Measurements from ENCODE around the gene NOD1. TPM values are rescaled to one million over a fixed set of nuclear protein-coding genes. Genes with fewer than 3 reads are reported as not detected.

Gene NOD1
- total and polyA plus RNA-seq, 2 donors (not counting 1 experiment from before 2014, with no cell fraction given), result 20.6 to 28.8 TPM

GRCh38 chr7:30411897-30412296, 66.7 kb downstream of the NOD1 start:
- Histone ChIP-seq H4K20me1 (ENCODE audit: control insufficient read depth, insufficient read depth, low read length, poor library complexity, severe bottlenecking) (no peaks in the 10 kb centered on the region), H3K9me3 (ENCODE audit: control extremely low read depth in 1 of 3, control insufficient read depth in 2 of 3, insufficient read depth in 1 of 3, low read length in 2 of 3) (peaks cover 1 to 11% (median 9%) of the 10 kb centered on the region in 3 donors), H3K36me3 (replicated peaks in 1 of 2; ENCODE audit: control extremely low read depth in 1 of 2, control insufficient read depth in 1 of 2, extremely low read depth in 1 of 2, insufficient read depth in 2 of 2, low read length in 1 of 2) (no peaks in the 10 kb centered on the region), H3K4me2 (replicated peaks; ENCODE audit: low read depth, low read length, poor library complexity, severe bottlenecking) (peak overlapping the region; percentile 23), H3K79me2 (ENCODE audit: control insufficient read depth, insufficient read depth, low read length) (no peaks in the 10 kb centered on the region), H3K4me3 (ENCODE audit: control extremely low read depth in 1 of 5, extremely low read depth in 1 of 5, insufficient read depth in 1 of 5, low read depth in 2 of 5, low read length in 4 of 5) (no peak overlapping the region), H3K27ac (ENCODE audit: low read length in 2 of 2) (peak overlapping the region; percentile 2 to 7), H3K27me3 (replicated peaks in 1 of 4; ENCODE audit: control extremely low read depth in 1 of 4, control insufficient read depth in 3 of 4, insufficient read depth in 4 of 4, low read length in 3 of 4) (no peaks in the 10 kb centered on the region), H3K4me1 (ENCODE audit: control insufficient read depth in 2 of 2, insufficient read depth in 2 of 2, low read length in 2 of 2) (peaks cover 26 to 32% of the 10 kb centered on the region in 2 donors), H3K9ac (ENCODE audit: low read length) (peak overlapping the region; percentile 1), H2AFZ (ENCODE audit: insufficient read depth, low read depth, low read length, poor library complexity, severe bottlenecking) (no peak overlapping the region)
- Mint-ChIP-seq H3K4me1 (peaks cover 35% of the 10 kb centered on the region), H3K9me3 (ENCODE audit: insufficient read depth) (no peaks in the 10 kb centered on the region), H3K27me3 (no peaks in the 10 kb centered on the region), H3K4me3 (peak overlapping the region; percentile 53), H3K27ac (peak overlapping the region; percentile 72)
- 92% methylated on average over 1 of the region's 3 CpGs for WGBS (ENCODE audit: insufficient coverage)
- CTCF ChIA-PET, result interaction anchor here (1.0 to 6.7 kb wide), 8 partner anchors 15 to 247 kb away, joined by 3 to 45 read pairs (median 6); partner anchors contain the start of gene ZNRF2
- DNase-seq (no peak), ATAC-seq (ENCODE audit: low read depth) (no peak)
- TF ChIP-seq CTCF (IDR thresholded peaks at IDR 0.05), result no peak
- no peak for TF ChIP-seq EZH2 (IDR thresholded peaks at IDR 0.05; ENCODE audit: borderline replicate concordance, insufficient read depth, low read depth, low read length, poor library complexity, severe bottlenecking)
- POLR2A ChIA-PET, result no interaction called here
- intact Hi-C loops (cut with micrococcal nuclease), result loop anchor here (2.0 to 10.0 kb wide), 2 partner anchors 137 to 247 kb away; no protein-coding TSS in a partner anchor

DNA sequence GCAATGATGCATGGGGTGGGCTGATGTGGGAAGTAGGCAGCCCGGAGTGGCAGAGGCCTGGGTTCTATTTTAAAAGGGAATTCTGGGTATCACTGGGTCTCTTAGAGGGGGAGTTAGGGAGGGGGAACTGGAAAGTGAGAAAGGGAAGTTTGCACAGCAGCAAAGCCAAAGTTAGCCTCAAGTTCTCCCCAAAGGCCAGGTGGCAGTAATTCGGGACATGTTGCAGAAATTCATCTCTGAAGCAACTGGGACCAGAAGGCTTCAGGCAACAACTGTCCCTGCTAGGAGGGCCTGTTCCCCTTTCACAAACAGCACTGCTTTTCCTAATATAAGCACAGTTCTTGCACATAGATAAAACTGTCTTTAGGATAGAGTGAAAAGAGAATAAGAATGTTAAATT, 67.4 kb downstream of the NOD1 start:
- Mint-ChIP-seq H3K9me3 (ENCODE audit: insufficient read depth) (no peaks in the 10 kb centered on the region), H3K4me3 (no peak overlapping the region), H3K27ac (peak overlapping the region; percentile 64), H3K27me3 (no peaks in the 10 kb centered on the region), H3K4me1 (peaks cover 35% of the 10 kb centered on the region)
- no peaks in the 10 kb centered on the region for H3K36me3 ChIP-seq (replicated peaks in 1 of 2; ENCODE audit: control extremely low read depth in 1 of 2, control insufficient read depth in 1 of 2, extremely low read depth in 1 of 2, insufficient read depth in 2 of 2, low read length in 1 of 2)
- H3K4me1 ChIP-seq (ENCODE audit: control insufficient read depth in 2 of 2, insufficient read depth in 2 of 2, low read length in 2 of 2), result peaks cover 26 to 32% of the 10 kb centered on the region in 2 donors
- H3K4me2 ChIP-seq (replicated peaks; ENCODE audit: low read depth, low read length, poor library complexity, severe bottlenecking), result peak overlapping the region; percentile 27
- H3K79me2 ChIP-seq (ENCODE audit: control insufficient read depth, insufficient read depth, low read length), result no peaks in the 10 kb centered on the region
- intact Hi-C loops (cut with micrococcal nuclease), result loop anchor here (10.0 kb wide), 1 partner anchor 136 kb away; no protein-coding TSS in a partner anchor
- no peak for TF ChIP-seq EZH2 (IDR thresholded peaks at IDR 0.05; ENCODE audit: borderline replicate concordance, insufficient read depth, low read depth, low read length, poor library complexity, severe bottlenecking)
- TF ChIP-seq CTCF (IDR thresholded peaks at IDR 0.05), result no peak
- no peak overlapping the region for H2AFZ ChIP-seq (ENCODE audit: insufficient read depth, low read depth, low read length, poor library complexity, severe bottlenecking)
- H3K9me3 ChIP-seq (ENCODE audit: control extremely low read depth in 1 of 3, control insufficient read depth in 2 of 3, insufficient read depth in 1 of 3, low read length in 2 of 3), result peaks cover 1 to 11% (median 9%) of the 10 kb centered on the region in 3 donors
- DNase-seq (peak; percentile 19), ATAC-seq (ENCODE audit: low read depth) (peak; percentile 17)
- POLR2A ChIA-PET, result no interaction called here
- H4K20me1 ChIP-seq (ENCODE audit: control insufficient read depth, insufficient read depth, low read length, poor library complexity, severe bottlenecking), result no peaks in the 10 kb centered on the region
- H3K27ac ChIP-seq (ENCODE audit: low read length in 2 of 2), result peak overlapping the region; percentile 0 to 34
- WGBS (ENCODE audit: insufficient coverage), result 26% methylated on average over 2 of the region's 2 CpGs
- no peak overlapping the region for H3K4me3 ChIP-seq (ENCODE audit: control extremely low read depth in 1 of 5, extremely low read depth in 1 of 5, insufficient read depth in 1 of 5, low read depth in 2 of 5, low read length in 4 of 5)
- no peak overlapping the region for H3K9ac ChIP-seq (ENCODE audit: low read length)
- CTCF ChIA-PET, result interaction anchor here (0.8 to 6.7 kb wide), 9 partner anchors 15 to 247 kb away, joined by 3 to 45 read pairs (median 6); partner anchors contain the start of gene ZNRF2
- no peaks in the 10 kb centered on the region for H3K27me3 ChIP-seq (replicated peaks in 1 of 4; ENCODE audit: control extremely low read depth in 1 of 4, control insufficient read depth in 3 of 4, insufficient read depth in 4 of 4, low read length in 3 of 4)
